NB4 (cell line): ENCODE measurements around the gene ATRN.
A peak's percentile ranks its signal among the peaks of the same experiment; 100 is the strongest.

ENCODE experiments used
- CTCF ChIP-seq: IDR thresholded peaks from one replicate; pipeline ENCODE4 v1.5.1; 2012; ENCODE audit warnings: low read depth, low read length
- POLR2A ChIP-seq: IDR thresholded peaks from 2 replicates; pipeline ENCODE4 v1.6.1; 2011; ENCODE audit warnings: mild to moderate bottlenecking; ENCODE audit not compliant: insufficient read length; ENCODE audit errors: extremely low read depth

- TF ChIP-seq CTCF (no peak), POLR2A (peak; percentile 98)
These were observed at the start of gene ATRN for GRCh38 chr20:3470627-3471396.
